Umbilical cord (tissue), 2 donors: ENCODE data around the gene ALDH3A2. TPM values are rescaled to one million over a fixed set of nuclear protein-coding genes. Genes with fewer than 3 reads are reported as not detected.

ENCODE experiments used
- DNase-seq: peaks from one replicate; pipeline ENCODE4 v3.0.0-alpha.2; 2015; ENCODE audit warnings: low spot score
- total RNA-seq: library from RNA; depleted of rRNA; stranded (reverse); fragments of >200 nt; gene quantifications from one replicate; pipeline ENCODE4 v1.2.3, GENCODE V29; 2014; ENCODE audit warnings: low replicate concordance; ENCODE audit not compliant: insufficient read depth

ALDH3A2 gene
- 71.3 TPM for total RNA-seq

DNA sequence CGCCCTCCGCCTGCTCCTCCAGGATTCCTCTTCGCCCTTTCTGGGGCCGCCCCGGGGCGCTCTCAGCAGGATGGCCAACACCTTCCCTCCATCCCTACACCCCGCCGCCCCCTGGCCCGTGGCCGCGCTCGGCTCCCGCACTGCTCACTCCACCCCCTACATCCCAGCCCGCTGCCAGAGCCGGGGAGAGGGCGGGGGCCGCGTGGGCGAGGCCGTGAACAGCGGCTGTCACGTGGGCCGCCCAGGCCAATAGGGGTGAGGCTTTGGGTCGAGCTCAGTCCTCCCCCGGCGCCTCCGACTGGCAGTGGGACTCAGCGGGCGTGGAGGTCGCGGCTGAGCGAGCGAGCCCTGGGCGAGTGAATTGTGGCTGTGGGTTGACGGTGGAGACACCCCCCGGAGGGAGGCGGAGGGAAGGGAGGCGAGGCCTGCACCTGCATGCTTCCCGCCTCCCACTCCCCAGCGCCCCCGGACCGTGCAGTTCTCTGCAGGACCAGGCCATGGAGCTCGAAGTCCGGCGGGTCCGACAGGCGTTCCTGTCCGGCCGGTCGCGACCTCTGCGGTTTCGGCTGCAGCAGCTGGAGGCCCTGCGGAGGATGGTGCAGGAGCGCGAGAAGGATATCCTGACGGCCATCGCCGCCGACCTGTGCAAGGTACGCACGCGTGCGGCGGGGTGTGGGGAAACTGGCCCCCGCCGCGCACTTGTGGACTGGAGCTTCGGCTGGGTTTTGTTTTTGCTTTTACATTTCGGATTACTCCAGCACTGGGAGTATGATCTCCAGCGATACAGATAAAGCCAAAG lies at the start of gene ALDH3A2:
ALDH3A2 (plus strand) TSS at position 277 of the 799 bp plus-strand sequence; CDS start at position 498, 221 bp downstream.
- peak; percentile 97 for DNase-seq

DNA sequence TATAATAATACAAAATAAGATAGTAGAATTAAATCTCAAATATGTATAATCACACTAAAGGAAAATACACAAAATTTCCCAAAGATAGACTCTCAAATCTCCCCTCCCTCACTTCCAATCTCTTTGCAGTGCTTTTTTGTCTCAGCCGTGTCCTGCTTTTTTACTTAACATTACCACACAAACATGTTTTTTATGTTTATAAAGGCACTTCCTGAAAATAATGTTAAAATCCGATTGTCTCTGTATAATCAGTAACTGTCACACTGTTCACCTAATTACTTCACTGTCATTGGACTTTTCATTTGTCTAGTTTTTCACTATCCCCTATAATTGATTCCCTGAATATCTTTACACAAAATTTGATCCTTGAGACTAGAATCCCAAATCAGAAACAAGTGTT lies 38.2 kb upstream of the ALDH3A2 start:
- DNase-seq: no peak

DNA sequence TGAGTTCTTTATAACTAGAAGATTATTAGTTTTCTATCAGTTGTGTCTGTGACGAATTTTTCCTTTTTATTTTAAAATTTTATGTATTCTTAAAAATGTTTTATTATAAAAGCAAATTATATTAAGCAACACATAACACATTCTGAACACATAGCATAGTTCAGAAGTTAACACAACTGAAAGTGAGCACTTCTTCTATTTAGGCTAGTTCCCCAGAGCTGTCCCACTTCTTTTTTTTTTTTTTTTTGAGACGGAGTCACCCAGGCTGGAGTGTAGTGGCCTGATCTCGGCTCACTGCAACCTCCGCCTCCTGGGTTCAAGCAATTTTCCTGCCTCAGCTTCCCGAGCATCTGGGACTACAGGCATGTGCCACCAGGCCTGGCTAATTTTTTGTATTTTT lies 37.7 kb upstream of the ALDH3A2 start:
- DNase-seq: no peak

DNA sequence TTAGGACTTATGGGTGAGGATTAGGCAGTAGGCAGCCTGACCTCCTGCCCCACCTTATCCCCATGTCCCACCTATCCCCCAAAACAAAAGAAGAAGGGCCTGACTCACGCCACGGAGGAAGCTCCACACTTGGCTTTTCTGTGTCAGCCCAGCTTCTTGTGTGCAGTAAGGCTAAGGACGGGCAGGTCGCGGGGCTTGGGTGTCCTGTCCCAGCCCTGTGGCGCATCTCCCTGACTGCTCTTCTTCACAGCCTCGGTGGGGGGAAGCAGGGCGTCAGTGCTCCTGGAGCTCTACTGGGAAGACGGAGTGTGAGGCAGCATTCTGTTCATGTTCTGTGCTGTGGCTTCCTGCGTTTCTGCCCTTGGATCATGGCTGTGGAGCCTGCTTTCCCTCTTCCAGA lies 34.6 kb upstream of the ALDH3A2 start:
- peak; percentile 5 for DNase-seq

DNA sequence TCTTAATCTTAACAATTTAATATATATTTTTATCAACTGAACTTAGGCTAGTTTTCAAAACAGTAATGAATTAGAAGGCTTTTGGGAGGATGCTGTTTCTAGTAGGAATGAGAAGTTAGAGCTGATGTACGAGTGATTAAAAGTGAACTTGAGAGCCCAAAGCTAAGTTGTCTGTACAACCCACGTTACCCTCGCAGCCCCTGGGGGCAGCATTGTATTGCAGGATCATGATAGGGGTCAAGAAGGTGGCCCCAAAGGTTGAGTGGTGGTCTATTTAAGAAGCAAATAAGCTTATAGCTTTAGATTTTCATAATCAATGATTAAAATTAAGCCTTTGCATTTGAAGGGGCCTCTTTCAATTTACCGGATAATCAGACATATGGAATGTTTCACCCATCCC lies 33.7 kb upstream of the ALDH3A2 start:
- DNase-seq: no peak

DNA sequence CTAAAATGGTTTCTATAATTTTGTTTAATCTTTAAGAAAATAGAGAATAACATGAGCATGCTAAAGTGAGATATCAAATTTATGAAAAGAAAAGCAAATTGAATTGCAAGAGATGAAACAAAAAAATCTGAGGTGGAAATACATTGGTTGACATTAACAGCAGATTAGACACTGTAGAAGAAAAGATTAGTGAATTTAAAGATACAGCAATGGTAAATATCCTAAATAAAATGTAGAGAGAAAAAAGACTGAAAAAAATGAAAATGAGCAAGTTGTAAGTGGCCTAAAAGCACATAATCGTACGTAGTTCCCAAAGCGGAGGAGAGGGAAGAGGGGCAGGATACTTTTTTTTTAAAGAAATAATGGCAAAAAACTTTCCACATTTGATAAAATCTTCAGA lies 30.5 kb upstream of the ALDH3A2 start:
- DNase-seq: no peak

DNA sequence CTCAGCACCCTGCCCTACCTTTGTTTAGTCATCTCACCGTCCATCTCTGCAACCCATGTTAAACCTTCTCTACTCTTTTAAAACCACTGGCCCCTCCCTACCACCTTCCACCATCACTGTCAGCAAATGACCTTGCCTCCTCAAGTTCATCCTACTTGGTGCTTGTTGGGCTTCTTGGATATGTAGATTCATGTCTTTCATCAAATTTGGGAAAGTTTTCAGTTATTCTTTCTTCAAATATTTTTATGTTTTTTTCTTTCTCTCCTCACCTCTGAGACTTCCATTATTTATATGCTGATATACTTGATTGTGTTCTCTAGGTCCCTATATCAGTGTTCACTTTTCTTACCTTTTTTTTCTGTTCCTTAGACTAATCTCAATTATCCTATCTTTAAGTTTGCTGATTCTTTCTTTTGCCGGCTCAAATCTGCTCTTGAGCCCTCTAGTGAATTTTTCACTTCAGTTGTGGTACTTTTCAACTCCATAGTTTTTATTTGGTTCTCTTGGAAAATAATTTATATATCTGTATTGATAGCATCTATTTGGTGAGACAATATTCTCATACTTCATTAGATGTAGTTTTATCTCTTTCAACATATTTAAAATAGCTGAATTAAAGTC lies 28.7 kb upstream of the ALDH3A2 start:
- DNase-seq: no peak

DNA sequence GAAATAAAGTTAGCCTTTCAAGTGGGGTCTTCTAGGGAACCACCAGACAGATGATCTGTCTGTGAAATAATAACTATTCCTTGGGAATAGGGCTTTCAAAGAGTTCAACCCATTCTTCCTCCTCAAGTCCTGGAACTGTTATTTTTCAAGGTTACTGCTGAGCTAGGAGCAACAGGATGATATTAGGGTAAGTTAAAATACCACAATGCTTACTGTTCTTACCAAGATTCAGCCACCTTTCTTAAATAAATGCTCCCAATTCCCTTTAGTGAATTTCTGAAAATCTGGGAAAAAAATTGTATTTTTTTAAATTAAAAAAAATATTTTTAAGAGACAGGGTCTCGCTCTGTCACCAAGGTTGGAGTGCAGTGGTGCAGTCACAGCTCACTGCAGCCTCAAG lies 26.9 kb upstream of the ALDH3A2 start:
- DNase-seq: no peak

DNA sequence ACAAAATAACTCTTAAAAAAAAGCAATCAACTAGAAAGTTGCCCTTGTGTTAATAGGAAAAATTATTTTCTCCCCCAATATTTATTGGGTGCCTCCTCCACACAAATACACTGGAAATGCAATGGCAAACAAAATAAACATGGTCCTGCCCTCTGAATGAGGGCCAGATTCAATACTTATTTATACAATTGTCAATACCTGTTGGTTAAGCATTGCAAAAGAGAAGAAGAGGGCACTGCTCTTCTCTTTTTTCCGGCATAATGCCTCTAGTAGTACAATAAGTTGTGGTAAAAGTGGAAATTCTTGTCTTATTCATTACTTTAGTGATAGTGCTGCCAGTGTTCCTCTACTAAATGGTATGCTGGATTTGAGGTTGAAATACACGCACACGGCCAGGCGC lies 22.5 kb upstream of the ALDH3A2 start:
- DNase-seq: no peak

DNA sequence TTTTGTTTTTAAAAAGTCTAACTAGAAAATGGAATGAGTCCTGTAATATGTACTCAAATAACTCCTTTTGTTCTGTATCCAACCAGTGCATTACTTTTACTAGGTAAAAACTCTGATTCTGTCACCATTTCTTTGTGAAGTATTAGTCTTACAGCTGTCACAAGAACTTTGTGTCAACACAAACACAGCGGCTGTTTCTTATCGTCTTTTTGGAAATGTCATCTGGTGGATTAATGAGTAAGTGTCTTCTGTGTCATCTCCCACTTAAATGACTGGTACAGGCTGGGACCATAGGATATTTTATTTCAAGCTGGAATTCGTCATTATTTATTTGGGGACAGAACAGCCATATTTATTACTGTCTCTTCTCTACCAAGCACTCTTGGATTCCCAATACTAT lies 19.1 kb upstream of the ALDH3A2 start:
- no peak for DNase-seq

DNA sequence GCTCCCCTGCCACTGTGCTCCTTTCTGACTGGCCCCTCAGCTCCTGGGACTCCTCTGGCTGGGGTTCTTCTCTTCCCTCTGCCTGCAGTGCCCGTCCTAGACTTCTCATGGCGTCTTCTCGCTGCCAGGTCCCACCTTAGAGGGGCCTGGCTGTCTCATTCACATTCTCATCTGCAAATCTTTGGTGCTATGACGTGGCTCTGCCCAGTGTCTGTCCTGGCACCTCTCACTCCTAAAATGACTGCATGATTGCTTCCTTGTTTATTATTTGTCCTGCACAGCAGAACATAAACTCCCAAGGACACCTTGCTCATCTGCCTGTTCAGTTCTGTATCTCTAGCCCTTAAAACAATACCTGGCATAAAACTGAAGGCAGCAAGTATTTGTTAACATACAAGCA lies 18.5 kb upstream of the ALDH3A2 start:
- DNase-seq: no peak

DNA sequence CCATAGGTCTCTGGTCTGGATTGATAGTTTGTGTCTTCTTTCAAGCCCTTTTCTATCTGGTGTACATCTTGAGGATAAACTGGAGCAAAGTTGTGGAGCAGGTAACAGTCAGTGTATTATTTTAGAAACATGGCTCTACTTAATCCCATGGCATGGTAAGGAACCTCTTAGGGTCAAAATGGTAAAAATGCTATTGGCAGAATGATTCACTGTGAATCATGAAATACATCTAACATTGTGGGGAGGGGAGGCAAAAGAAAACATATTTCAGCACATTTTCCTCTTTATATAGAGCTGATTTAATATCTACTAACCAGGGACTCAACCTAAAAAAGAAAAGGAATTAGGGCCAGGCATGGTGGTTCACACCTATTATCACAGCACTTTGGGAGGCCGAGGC lies 17.9 kb upstream of the ALDH3A2 start:
- no peak for DNase-seq

DNA sequence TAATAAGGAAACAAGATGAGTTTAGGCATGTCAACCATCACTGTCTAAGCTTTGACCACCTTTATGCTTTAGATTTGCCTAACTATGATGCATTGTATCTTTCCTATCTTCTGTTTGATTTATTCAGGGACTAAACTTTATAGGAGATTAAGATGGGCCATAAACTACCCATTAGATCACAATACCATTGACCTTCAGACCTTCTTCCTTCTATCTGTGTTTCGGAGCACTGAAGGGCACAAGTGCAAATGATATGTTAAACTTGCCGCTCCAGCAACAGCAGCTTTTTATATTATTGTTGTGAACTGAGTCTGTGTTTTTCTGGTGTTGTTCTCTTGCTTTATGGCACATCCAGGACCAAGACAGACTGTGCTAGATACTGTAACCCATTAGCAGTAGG lies 16.6 kb upstream of the ALDH3A2 start:
- no peak for DNase-seq

DNA sequence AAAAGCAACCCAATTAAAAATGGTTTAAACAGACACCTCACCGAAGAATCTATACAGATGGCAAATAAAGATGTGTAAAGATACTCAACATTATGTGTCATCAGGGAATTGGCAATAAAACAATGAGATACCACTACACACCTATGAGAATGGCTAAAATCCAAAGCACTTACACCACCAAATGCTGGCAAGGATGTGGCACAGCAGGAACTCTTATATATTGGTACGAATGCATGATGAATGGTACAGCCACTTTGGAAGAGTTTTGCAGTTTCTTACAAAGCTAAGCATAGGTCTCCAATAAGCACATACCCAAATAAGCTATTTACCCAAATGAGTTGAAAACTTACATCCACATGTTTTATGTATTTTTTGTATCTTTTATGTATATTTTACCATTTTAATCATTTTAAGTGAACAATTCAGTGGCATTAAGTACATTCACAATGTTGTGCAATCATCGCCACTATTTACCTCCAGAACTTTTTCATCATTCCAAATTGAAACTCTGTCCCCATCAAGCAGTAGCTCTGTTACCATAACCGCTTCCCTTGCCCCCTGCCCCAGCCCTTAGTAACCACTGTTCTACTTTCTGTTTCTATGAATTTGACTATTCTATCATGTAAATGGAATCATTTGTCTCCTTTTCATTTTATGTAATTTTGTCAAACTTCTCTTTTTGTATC lies 6.7 kb upstream of the ALDH3A2 start:
- DNase-seq: no peak

DNA sequence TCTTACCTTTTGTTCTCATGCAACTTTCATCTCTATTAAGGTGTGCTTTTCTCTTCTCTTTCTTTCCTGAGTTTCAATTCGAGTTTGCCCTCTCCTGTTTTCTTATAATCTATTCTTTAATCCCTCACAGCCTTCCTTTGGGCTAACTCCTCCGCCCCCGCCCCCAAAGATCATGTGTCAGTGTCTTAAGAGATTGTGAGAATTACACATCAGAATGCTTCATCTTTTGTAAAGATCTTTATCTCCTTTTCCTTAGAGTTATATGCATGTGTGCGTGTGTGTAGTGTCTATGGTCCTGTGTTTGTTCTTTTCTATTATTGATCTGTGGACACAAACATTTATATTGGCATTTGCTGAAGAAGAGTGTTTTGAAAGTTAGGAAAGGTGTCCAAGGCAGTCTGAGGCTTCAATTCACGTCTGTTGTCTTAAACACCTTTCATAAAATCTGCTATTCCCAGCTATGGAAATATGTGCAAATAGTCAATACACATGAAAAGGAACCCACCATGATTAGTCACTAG lies 6.1 kb upstream of the ALDH3A2 start:
- DNase-seq: no peak

DNA sequence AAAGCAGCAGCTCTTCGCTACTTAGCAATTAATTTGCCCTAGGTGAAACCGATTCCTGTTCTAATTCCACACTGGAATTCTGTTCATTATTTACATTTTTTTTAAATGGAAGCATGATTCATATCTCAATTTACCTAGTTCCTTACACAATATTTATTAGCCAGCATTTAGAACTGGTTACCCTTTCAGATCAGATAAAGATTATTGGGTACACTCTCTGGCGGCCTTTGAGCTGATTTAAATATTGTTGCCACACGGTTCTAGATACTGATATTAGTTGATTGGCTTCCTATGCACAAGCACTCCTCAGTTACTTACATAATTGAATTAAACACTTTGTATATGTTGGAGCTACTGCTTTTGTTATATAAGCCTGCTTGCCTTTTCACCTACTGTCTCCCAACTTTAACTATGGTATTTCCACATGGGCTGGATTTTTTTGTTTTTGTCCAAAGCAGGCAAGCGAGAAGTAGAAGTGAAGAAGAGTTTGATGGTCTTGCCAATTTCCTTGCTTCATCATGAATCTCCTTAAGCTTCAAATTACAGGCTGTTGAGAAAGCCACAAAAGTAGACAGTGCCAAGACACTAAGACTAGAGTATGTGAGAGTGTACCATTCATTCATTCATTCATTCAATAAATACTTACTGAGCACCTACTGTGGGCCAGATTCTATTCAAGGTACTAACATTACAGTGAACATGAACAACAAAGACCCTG lies 3.9 kb upstream of the ALDH3A2 start:
- DNase-seq: no peak

DNA sequence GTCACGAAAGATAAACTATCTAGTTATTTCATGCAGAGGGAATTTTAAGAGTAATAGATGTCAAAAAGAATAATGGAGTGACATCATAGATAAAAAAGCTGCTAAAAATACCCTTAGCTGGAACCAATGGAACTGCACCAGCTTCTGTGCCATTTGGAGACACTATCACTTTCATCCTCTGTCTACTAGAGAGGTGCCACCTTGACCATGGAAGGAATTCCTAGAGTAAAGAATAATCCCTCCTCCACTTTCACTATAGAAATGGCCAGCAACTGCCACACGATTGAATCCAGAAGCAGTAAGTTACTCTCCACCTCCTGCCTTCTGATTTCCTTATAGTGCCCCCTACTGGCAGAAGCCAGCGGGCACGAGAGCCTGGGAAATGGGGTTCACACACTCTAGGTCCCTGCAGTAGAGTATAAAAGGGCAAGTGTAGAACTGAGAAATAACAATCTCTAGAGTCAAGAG lies 2.8 kb upstream of the ALDH3A2 start:
- peak; percentile 13 for DNase-seq

DNA sequence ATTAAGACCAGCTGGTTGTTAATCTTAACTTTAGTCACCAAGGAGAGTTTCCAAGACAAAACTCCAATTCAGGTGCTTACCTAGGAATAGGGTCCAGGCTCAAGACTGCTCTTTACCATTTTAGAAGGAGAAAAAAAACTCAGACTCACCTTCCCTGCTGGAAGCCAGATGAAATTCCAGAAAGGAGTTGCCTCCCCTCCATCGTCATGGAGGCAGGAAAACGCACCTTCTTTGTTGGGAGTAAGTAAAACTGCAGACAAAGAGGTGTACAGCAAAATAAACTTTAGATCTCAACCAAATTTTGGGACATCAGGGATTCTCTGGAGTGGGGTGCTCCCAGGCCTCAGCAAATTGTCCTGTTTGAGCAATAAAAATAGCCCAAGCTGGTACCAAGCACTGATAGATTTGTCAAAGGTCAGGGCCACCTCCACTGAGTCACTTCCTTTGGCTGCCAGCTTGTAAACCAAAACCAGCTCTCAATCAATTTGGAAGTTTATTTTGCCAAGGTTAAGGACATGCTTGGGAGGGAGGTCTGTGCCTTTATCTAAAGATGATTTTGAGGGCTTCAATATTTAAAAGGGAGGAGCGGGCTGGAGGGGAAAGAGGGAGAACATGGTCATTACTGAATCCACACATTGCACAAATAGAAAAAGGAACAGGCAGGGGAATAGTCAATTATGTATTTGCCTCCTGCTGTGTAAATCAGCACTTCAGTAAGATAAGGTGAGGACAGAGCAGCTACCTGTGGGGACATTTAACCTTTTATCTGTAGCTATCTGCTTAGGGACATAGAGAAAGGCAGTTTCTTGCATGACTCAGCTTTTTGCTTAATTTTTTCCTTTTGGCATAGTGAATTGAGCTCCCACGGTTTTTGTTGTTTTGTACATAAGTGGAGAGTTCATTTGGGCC lies 1.5 kb upstream of the ALDH3A2 start:
- peak; percentile 20 for DNase-seq

DNA sequence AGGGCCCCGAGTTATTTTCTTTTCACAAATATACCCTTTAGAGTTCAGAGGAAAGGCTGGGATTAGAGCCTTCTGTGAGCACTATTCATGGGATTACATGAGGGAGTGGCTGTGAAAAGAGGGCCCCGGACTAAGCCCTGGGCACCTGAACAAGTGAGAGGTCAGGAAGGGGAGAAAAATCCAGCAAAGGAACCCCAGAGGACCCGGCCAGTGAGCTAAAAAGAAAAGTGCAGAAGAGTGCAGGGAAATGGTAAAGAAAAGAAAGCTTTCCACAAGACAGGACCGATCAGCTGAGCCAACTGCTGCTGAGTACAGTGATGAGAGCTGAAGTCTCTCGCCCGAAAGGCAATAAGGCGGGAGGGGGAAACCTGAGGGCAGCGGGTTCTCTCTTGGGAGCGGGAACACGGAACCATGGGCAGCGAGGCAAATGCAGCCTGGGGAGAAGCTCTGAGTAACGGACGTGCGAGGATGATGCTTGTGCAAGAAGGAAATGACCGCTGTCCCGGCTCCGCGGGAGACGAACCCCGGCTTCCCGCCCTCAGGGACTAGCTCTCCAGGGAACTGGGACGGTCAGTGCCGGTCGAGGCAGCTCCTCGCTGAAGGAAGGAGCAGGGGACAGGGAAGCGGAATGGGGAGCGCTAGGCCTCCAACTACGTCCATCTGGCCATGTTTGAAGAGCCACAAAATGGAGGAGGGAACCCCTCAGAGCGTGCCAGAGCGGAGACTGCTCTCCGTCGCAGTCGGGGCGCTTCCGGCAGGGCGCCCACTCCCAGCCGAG lies 665 bp upstream of the ALDH3A2 start:
- peak; percentile 82 for DNase-seq

DNA sequence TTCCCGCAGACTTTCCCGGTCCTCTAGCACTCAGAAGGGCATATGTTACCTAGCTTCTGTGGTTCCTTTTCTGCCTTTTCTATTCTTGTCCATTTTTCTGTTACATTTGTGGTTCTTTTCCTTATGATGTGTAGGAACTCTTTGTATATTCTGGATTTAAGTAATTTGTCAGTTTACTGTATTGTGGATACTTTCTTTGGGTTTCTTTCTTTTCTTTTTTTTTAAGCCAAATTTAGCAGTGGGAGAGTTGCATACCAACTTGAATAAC lies 657 bp downstream of the ALDH3A2 start:
- no peak for DNase-seq
